Heart right ventricle (tissue), 16 donors: ENCODE measurements around the gene ETNK1. TPM values are rescaled to one million over a fixed set of nuclear protein-coding genes. Genes with fewer than 3 reads are reported as not detected.

Experiments
- ATAC-seq, 8 donors: fragments of 200-7000 bp; cut with Tn5 transposase; one replicate each; pipeline ENCODE4 v1.9.1; 2020; ENCODE audit warnings: mild to moderate bottlenecking in 8 of 8, moderate library complexity in 8 of 8, moderate number of reproducible peaks in 1 of 8
- DNase-seq, 2 donors: peaks; one replicate each; pipeline ENCODE4 v3.0.0-alpha.2; 2020
- H3K27ac ChIP-seq, 10 donors: fragments of 200-600 bp; sonication (generic) in 2 of 10; one replicate each; pipeline versions ENCODE4 v1.5.0 to v1.8.0; 2020 to 2022; ENCODE audit warnings: mild to moderate bottlenecking in 3 of 10
- H3K27me3 ChIP-seq, 7 donors: fragments of 200-600 bp; one replicate each; pipeline ENCODE4 v1.8.0; 2021 to 2022; ENCODE audit warnings: mild to moderate bottlenecking in 2 of 7
- H3K36me3 ChIP-seq, 9 donors: fragments of 200-600 bp; sonication (generic) in 1 of 9; one replicate each; pipeline versions ENCODE4 v1.5.0 to v1.8.0; 2020 to 2022; ENCODE audit warnings: mild to moderate bottlenecking in 2 of 9
- H3K4me1 ChIP-seq, 9 donors: fragments of 200-600 bp; sonication (generic) in 1 of 9; one replicate each; pipeline versions ENCODE4 v1.5.0 to v1.8.0; 2020 to 2022; ENCODE audit warnings: mild to moderate bottlenecking in 4 of 9
- H3K4me3 ChIP-seq, 10 donors: fragments of 200-600 bp; sonication (generic) in 2 of 10; one replicate each; pipeline versions ENCODE4 v1.5.0 to v1.8.0; 2020 to 2022; ENCODE audit warnings: mild to moderate bottlenecking in 7 of 10, moderate library complexity in 2 of 10
- H3K9me3 ChIP-seq, 11 donors: fragments of 200-600 bp in 10 of 11; sonication (generic) in 2 of 11; one replicate each; pipeline versions ENCODE4 v1.5.0 to v1.8.0; 2013 to 2022; ENCODE audit warnings: mild to moderate bottlenecking in 2 of 11, control low read depth in 1 of 11, moderate library complexity in 1 of 11
- CTCF ChIP-seq, 9 donors: fragments of 200-600 bp; sonication (generic) in 2 of 9; IDR thresholded peaks; one replicate each; pipeline versions ENCODE4 v1.5.0 to v1.8.0; 2021 to 2022; ENCODE audit warnings: antibody characterized with exemption in 9 of 9, mild to moderate bottlenecking in 5 of 9, moderate library complexity in 1 of 9
- WGBS, 2 donors: extraction: QIAGEN DNeasy Blood & Tissue Kit; methylation state at CpG; one replicate each; pipeline ENCODE4 v1.1.7; 2013; ENCODE audit warnings: inconsistent platforms in 1 of 2; 5-methylcytosine and 5-hydroxymethylcytosine counted together
- intact Hi-C, 10 donors: fragments of 100-400 bp; cut with DNase I; formaldehyde crosslinking; loops; one replicate each; pipeline versions ENCODE4 v1.11.1 to v1.14.2; 2022
- long read RNA-seq, 3 donors: library from polyadenylated mRNA; unstranded; transcript quantifications; one replicate each; pipeline ENCODE4 v2.0.0, GENCODE V29; 2020 to 2021
- polyA plus RNA-seq, 2 donors: library from polyadenylated mRNA; stranded (reverse); fragments of 200-250 nt; gene quantifications; one replicate each; pipeline ENCODE4 v1.2.3, GENCODE V29; 2013
- total RNA-seq, 10 donors: library from RNA; stranded (reverse); fragmentation: NEBNext Ultra II Directional in 3 of 10; extraction: Animal tissue kit (Norgen Biotek cat#: 25700) in 3 of 10; gene quantifications; one replicate each; pipeline versions ENCODE4 v1.2.1 to v1.2.4, GENCODE V29; 2021 to 2023
- donor health status: Arrhythmogenic right ventricular cardiomyopathy.
- donor health status: ischemic (EF 13 %, LVEDD 7.1; RV severe dilation, severe dysfunction).
- donor health status: healthy with polysubstance abuse.
- donor health status: DM: no; HTN: yes; CAD: no.
- donor health status: DM: no; HTN: no; CAD: no.
- donor health status: ischemic (EF 25% LVEDD 6.9; RV normal size, moderate dysfunction).
- donor health status: ischemic (EF 25% LVEDD 5.7; RV mildly dilated, moderate dysfunction).
- donor health status: healthy.
- donor health status: DM: yes; HTN: yes; CAD: no.
- donor health status: Ischemic cardiomyopathy.
- donor health status: ischemic (EF 35%, LVEDD 5.7; RV mildly dilated, moderate dysfunction).
- donor health status: nonischemic (EF 11% LVEDD 7.7; RV severe dilation, severe dysfunction).
- donor health status: DM: yes; HTN: yes; CAD: no.
- donor health status: PGD.
- donor health status: ischemic (EF 29% LVEDD 5.4; RV normal size, mild dysfunction).
- donor health status: nonischemic (EF 23%, LVEDD 6.1; RV moderate dilation, normal function).

Gene ETNK1
- 10 to 100 TPM; 15.2 to 26.6 (median 17.0) TPM for total RNA-seq
- 10 to 100 TPM in 1 of 2 donors, 1 to 10 TPM in 1; 4.8 to 17.1 TPM for polyA plus RNA-seq
- long read RNA-seq, donor 1, full-length matches to known transcripts: 8 of 8 reads
- long read RNA-seq, donor 1, partial matches to known transcripts: 0 of 8 reads
- long read RNA-seq, donor 1, other reads (novel, unspliced or antisense): 0 of 8 reads
- long read RNA-seq, donor 2, full-length matches to known transcripts: 7 of 8 reads
- long read RNA-seq, donor 2, partial matches to known transcripts: 0 of 8 reads
- long read RNA-seq, donor 2, other reads (novel, unspliced or antisense): 1 of 8 reads
- long read RNA-seq, donor 3, full-length matches to known transcripts: 13 of 15 reads
- long read RNA-seq, donor 3, partial matches to known transcripts: 0 of 15 reads
- long read RNA-seq, donor 3, other reads (novel, unspliced or antisense): 2 of 15 reads

- Histone ChIP-seq H3K36me3 (no peaks in the 10 kb centered on the region), H3K4me1 (peaks cover 0 to 48% (median 30%) of the 10 kb centered on the region in 9 donors), H3K4me3 (peak within 1 kb of the TSS; percentile 50 to 95 (median 80)), H3K9me3 (no peaks in the 10 kb centered on the region), H3K27me3 (no peaks in the 10 kb centered on the region), H3K27ac (peak within 1 kb of the TSS; percentile 85 to 99 (median 96))
- intact Hi-C loops: loop anchor here (2.0 to 10.0 kb wide), 4 partner anchors 78 to 83 kb away; partner anchors contain the start of gene C2CD5 (in 9 of the 10)
- ATAC-seq: peak; percentile 100
- TF ChIP-seq CTCF (IDR thresholded peaks at IDR 0.05): no peak
- DNase-seq: peak; percentile 93 to 96
- 0% methylated on average over 71 of the region's 71 CpGs for WGBS, 2 donors
Observed at GRCh38 chr12:22624870-22625761, at the start of gene ETNK1. TSS of gene ETNK1 (plus strand) at chr12:22625171. CDS start at chr12:22625431, 260 bp downstream.

- no peak overlapping the region for H3K4me3 ChIP-seq
- no peak for ATAC-seq
- WGBS, 2 donors: 84 to 93% methylated on average over 1 of the region's 1 CpG
- no peaks in the 10 kb centered on the region for H3K27me3 ChIP-seq
- H3K9me3 ChIP-seq: peaks cover 0 to 5% (median 0%) of the 10 kb centered on the region in 11 donors
- TF ChIP-seq CTCF (IDR thresholded peaks at IDR 0.05): no peak
- H3K36me3 ChIP-seq: no peaks in the 10 kb centered on the region
- H3K4me1 ChIP-seq: no peaks in the 10 kb centered on the region
- H3K27ac ChIP-seq: no peak overlapping the region
- no peak for DNase-seq
- intact Hi-C loops: loop anchor here in 1 of 10 donors (5.0 kb wide), 1 partner anchor 341 kb away; no protein-coding TSS in a partner anchor
Observed at GRCh38 chr12:22576065-22576464, 48.9 kb upstream of the ETNK1 start.

GRCh38 chr12:22576473-22576872, 48.5 kb upstream of the ETNK1 start:
- DNase-seq: no peak
- Histone ChIP-seq H3K4me1 (no peaks in the 10 kb centered on the region), H3K27ac (no peak overlapping the region), H3K4me3 (no peak overlapping the region), H3K36me3 (no peaks in the 10 kb centered on the region), H3K9me3 (peaks cover 0 to 5% (median 0%) of the 10 kb centered on the region in 11 donors), H3K27me3 (no peaks in the 10 kb centered on the region)
- no peak for ATAC-seq
- intact Hi-C loops: loop anchor here in 1 of 10 donors (5.0 kb wide), 1 partner anchor 341 kb away; no protein-coding TSS in a partner anchor
- WGBS, 2 donors: 75 to 77% methylated on average over 2 of the region's 2 CpGs
- TF ChIP-seq CTCF (IDR thresholded peaks at IDR 0.05): no peak

GRCh38 chr12:22577667-22578066, 47.3 kb upstream of the ETNK1 start:
- Histone ChIP-seq H3K27ac (no peak overlapping the region), H3K27me3 (no peaks in the 10 kb centered on the region), H3K9me3 (peaks cover 0 to 5% (median 0%) of the 10 kb centered on the region in 11 donors), H3K4me1 (no peaks in the 10 kb centered on the region), H3K4me3 (no peak overlapping the region), H3K36me3 (no peaks in the 10 kb centered on the region)
- DNase-seq: no peak
- 90 to 92% methylated on average over 1 of the region's 1 CpG for WGBS, 2 donors
- no peak for TF ChIP-seq CTCF (IDR thresholded peaks at IDR 0.05)
- intact Hi-C loops: loop anchor here in 1 of 10 donors (5.0 kb wide), 1 partner anchor 340 kb away; no protein-coding TSS in a partner anchor
- no peak for ATAC-seq
